ENCODE data around the gene KLHL29. TPM values are rescaled to one million over a fixed set of nuclear protein-coding genes. Genes with fewer than 3 reads are reported as not detected.

KLHL29 gene
- polyA plus RNA-seq, 1 of the 3 experiments (the other 2 are of a cell fraction): 4.6 TPM

DNA sequence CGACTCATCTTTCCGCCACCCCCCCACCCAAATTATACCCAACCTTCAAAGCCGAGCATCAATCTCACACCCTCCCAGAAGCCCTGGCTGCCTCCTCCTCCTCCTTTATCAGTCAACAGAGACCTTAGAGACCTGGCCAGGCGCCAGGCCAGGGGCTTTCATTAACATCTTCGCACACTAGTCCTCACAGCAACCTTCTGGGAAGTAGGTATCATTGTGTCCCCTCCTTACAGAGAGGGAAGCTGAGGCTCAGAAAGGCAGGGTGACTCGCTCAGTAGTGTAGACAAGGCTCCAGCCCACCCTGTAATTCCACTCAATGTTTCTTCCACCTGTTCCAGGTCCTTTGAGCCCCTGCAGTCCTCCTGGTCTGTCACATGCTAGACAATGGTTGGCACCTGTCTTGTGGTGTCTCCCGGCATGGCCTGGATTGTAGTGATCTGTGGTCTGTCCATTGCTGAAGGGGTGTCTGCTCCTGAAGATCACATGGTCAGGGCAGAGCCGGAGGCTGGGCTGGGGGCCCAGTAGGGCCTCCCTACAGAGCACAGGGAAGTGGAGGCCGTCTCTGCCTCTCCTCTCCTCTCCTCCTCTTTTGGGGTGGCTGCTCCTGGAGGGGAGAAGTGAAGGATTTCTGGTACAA, 36.0 kb downstream of the KLHL29 start (continued):
- TF ChIP-seq FOSL2 (IDR thresholded peaks at IDR 0.05; ENCODE audit: borderline replicate concordance, low read depth): no peak
- TF ChIP-seq GABPA (IDR thresholded peaks at IDR 0.05; ENCODE audit: low read depth): no peak
- no peak for TF ChIP-seq NFIC (IDR thresholded peaks at IDR 0.05; ENCODE audit: borderline replicate concordance)

DNA sequence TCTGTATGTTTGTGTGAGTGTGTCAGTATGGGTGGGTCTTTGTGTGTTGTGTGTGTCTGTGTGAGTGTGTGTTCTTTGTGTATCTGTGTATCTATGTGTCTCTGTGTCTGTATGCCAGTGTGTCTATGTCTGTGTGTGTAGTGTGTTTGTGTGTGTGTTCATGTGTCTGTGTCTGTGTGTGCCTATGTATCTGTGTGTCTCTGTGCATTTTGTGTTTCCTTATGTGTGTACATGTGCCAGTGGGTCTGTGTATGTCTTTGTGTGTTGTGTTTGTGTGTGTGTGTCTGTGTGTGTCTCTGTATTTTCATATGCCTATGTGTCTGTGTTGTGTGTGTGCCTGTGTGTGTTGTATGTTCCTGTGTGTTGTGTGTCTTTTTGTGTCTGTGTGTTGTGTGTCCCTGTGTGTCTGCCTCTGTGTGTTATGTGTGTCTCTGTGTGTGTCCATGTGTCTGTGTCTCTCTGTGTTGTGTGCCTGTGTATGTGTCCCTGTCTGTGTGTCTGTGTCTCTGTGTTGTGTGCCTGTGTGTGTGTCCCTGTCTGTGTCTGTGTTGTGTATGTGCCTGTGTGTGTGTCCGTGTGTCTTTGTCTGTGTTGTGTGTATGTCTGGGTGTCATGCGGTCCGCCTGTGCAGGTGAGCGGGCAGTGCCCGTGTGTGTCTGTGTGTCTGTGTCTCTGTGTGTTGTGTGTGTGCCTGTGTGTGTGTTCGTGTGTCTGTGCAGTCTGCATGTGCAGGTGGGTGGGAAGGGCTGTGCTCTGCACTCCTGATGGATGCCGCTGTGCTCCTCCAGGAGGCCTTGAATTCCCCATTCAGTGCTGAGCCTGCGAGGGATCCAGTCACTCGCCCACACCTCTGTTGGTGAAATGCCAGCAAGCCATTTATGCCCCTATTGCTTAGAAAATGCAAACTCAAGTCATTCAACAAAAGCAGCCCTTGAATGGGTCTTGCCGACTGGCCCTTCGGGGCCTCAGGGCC, 37.4 kb downstream of the KLHL29 start:
- Histone ChIP-seq H3F3A (replicated peaks; ENCODE audit: insufficient read depth) (no peaks in the 10 kb centered on the region), H3K79me2 (ENCODE audit: insufficient read depth) (no peaks in the 10 kb centered on the region), H3K27me3 (ENCODE audit: insufficient read depth) (no peaks in the 10 kb centered on the region), H3K4me3 (ENCODE audit: low read depth in 2 of 2, low read length in 1 of 2) (no peak overlapping the region), H3K9ac (no peak overlapping the region), H3K9me2 (no peaks in the 10 kb centered on the region), H3K27ac (ENCODE audit: low read depth in 2 of 2, low read length in 1 of 2) (no peak overlapping the region), H4K20me1 (ENCODE audit: insufficient read depth) (no peaks in the 10 kb centered on the region), H3K9me3 (no peaks in the 10 kb centered on the region), H3K36me3 (replicated peaks in 1 of 2; ENCODE audit: control insufficient read depth in 1 of 2, insufficient read depth in 2 of 2, low read length in 1 of 2) (no peaks in the 10 kb centered on the region), H3K4me1 (ENCODE audit: control insufficient read depth in 1 of 2, insufficient read depth in 2 of 2, low read depth in 1 of 2, low read length in 1 of 2) (peaks cover 19 to 26% of the 10 kb centered on the region in 2 experiments; a peak in 3 of 4 replicates), H2AFZ (ENCODE audit: low read depth) (no peak overlapping the region), H3K4me2 (no peak overlapping the region)
- TF ChIP-seq SMC3 (IDR thresholded peaks at IDR 0.05; ENCODE audit: low read depth, low read length): no peak
- no peak for TF ChIP-seq CHD2 (IDR thresholded peaks at IDR 0.05; ENCODE audit: low read length, partially characterized antibody)
- WGBS (ENCODE audit: low lambda C conversion rate): 79% methylated on average over 11 of the region's 11 CpGs
- ChIA-PET POLR2A (no interaction called here), CTCF (no interaction called here)
- peak; percentile 34 for DNase-seq

DNA sequence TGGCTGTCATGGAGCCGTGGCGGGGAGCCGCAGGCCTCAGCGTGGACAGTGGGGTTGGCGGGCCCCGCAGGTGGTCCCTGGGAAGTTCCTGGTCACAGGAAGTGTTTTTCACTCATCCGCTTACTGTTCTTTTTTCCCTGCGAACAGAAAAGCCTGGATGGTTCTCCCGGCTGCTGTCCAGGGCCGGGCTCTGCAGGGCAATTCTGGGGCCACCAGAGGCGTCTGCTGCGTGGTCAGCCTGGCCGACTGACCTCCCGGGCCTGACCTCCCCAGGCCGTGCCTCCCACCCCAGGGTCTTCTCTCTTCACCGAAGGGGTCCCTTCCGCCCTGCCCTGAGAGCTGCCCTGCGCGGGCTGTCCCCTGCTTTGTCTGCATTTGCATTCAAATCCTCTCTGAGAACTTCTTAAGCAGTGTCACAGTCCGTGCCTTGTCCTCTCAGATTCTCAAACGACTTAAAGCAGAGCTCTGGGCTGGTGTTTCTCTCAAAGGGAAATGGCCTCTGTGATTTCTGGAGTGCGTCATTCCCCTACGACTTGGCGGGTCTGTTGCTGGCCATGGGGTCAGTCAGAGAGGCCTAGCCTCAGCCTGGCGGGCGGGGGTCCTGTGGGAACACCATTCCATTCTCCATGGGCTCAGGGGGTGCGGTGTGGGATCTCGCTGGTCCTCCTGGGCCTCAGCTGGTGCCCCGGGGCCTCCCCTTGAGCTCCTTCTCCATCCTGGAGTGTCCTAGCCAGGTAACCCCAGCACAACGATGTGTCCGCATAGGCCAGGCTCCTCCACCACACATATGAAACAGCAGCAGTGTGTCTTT, 38.3 kb downstream of the KLHL29 start:
- no peaks in the 10 kb centered on the region for H3K27me3 ChIP-seq (ENCODE audit: insufficient read depth)
- no peaks in the 10 kb centered on the region for H3K9me3 ChIP-seq
- no peaks in the 10 kb centered on the region for H3K9me2 ChIP-seq
- POLR2A ChIA-PET: no interaction called here
- 96% methylated on average over 30 of the region's 31 CpGs for WGBS (ENCODE audit: low lambda C conversion rate)
- H3K79me2 ChIP-seq (ENCODE audit: insufficient read depth): no peaks in the 10 kb centered on the region
- peaks cover 19 to 24% of the 10 kb centered on the region in 2 experiments; a peak in 3 of 4 replicates for H3K4me1 ChIP-seq (ENCODE audit: control insufficient read depth in 1 of 2, insufficient read depth in 2 of 2, low read depth in 1 of 2, low read length in 1 of 2)
- H3K4me2 ChIP-seq: no peak overlapping the region
- no peaks in the 10 kb centered on the region for H3K36me3 ChIP-seq (replicated peaks in 1 of 2; ENCODE audit: control insufficient read depth in 1 of 2, insufficient read depth in 2 of 2, low read length in 1 of 2)
- no peak overlapping the region for H2AFZ ChIP-seq (ENCODE audit: low read depth)
- no peak overlapping the region for H3K27ac ChIP-seq (ENCODE audit: low read depth in 2 of 2, low read length in 1 of 2)
- H3F3A ChIP-seq (replicated peaks; ENCODE audit: insufficient read depth): no peaks in the 10 kb centered on the region
- TF ChIP-seq EZH2phosphoT487 (IDR thresholded peaks at IDR 0.05; ENCODE audit: borderline replicate concordance, low read depth) (no peak), YY1 (IDR thresholded peaks at IDR 0.05; ENCODE audit: low read depth) (no peak), FOXJ3 (CRISPR knock-in tag; IDR thresholded peaks at IDR 0.05) (no peak), JUND (IDR thresholded peaks at IDR 0.05) (no peak), NFIC (IDR thresholded peaks at IDR 0.05; ENCODE audit: borderline replicate concordance) (no peak), MEF2A (IDR thresholded peaks at IDR 0.05; ENCODE audit: borderline replicate concordance, low read depth) (no peak)
- TF ChIP-seq, protein P1, sequence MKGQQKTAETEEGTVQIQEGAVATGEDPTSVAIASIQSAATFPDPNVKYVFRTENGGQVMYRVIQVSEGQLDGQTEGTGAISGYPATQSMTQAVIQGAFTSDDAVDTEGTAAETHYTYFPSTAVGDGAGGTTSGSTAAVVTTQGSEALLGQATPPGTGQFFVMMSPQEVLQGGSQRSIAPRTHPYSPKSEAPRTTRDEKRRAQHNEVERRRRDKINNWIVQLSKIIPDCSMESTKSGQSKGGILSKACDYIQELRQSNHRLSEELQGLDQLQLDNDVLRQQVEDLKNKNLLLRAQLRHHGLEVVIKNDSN (IDR thresholded peaks at IDR 0.05; ENCODE audit: borderline replicate concordance, low read depth): no peak
- TF ChIP-seq, protein P2, sequence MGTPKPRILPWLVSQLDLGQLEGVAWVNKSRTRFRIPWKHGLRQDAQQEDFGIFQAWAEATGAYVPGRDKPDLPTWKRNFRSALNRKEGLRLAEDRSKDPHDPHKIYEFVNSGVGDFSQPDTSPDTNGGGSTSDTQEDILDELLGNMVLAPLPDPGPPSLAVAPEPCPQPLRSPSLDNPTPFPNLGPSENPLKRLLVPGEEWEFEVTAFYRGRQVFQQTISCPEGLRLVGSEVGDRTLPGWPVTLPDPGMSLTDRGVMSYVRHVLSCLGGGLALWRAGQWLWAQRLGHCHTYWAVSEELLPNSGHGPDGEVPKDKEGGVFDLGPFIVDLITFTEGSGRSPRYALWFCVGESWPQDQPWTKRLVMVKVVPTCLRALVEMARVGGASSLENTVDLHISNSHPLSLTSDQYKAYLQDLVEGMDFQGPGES (IDR thresholded peaks at IDR 0.05; ENCODE audit: low read depth, low read length): no peak
- TF ChIP-seq, protein P3, sequence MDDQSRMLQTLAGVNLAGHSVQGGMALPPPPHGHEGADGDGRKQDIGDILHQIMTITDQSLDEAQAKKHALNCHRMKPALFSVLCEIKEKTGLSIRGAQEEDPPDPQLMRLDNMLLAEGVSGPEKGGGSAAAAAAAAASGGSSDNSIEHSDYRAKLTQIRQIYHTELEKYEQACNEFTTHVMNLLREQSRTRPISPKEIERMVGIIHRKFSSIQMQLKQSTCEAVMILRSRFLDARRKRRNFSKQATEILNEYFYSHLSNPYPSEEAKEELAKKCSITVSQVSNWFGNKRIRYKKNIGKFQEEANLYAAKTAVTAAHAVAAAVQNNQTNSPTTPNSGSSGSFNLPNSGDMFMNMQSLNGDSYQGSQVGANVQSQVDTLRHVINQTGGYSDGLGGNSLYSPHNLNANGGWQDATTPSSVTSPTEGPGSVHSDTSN (IDR thresholded peaks at IDR 0.05): no peak
- TF ChIP-seq, protein P4, sequence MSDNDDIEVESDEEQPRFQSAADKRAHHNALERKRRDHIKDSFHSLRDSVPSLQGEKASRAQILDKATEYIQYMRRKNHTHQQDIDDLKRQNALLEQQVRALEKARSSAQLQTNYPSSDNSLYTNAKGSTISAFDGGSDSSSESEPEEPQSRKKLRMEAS (IDR thresholded peaks at IDR 0.05; ENCODE audit: low read depth): no peak
- no peak overlapping the region for H3K4me3 ChIP-seq (ENCODE audit: low read depth in 2 of 2, low read length in 1 of 2)
- CTCF ChIA-PET: interaction anchor here (2.4 kb wide), 1 partner anchor 8 kb away, joined by 7 read pairs; no protein-coding TSS in a partner anchor
- H3K9ac ChIP-seq: no peak overlapping the region
- no peaks in the 10 kb centered on the region for H4K20me1 ChIP-seq (ENCODE audit: insufficient read depth)
- DNase-seq: peak; percentile 30

All from SK-N-SH (cell line).